Measurements from ENCODE around the gene GP1BB. TPM values are rescaled to one million over a fixed set of nuclear protein-coding genes. Genes with fewer than 3 reads are reported as not detected.

GP1BB gene
- total RNA-seq, 4 donors from 2014 or later, result 0.76 to 7.4 (median 6.4) TPM; not detected in 1

DNA sequence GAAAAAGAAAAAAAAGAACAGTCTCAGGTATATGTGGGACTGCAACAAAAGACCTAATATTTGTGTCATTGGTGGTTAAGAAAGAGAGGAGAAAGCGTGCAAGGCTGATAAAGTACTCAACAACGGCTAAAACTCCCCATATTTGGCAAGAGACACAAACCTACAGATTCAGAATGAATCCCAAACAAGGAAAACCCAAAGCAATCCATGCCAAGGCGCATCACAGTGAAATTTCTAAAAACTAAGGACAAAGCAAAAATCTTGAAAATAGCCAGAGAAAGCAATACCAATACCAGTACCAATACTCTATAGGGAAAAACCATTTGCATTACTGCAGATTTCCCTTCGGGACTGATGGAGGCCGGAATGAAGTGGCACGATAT is 41.5 kb upstream of the GP1BB start:
- no peak overlapping the region for H3K4me3 ChIP-seq
- H3K4me1 ChIP-seq, result no peaks in the 10 kb centered on the region
- intact Hi-C loops (cut with DNase I; ENCODE audit: low total_unique reads), result no loop called here
- DNase-seq, result no peak
- H3K9me3 ChIP-seq, result no peaks in the 10 kb centered on the region
- H3K27ac ChIP-seq, result no peak overlapping the region
- H3K36me3 ChIP-seq, result no peaks in the 10 kb centered on the region
- H3K27me3 ChIP-seq, result no peaks in the 10 kb centered on the region
- TF ChIP-seq POLR2A (IDR thresholded peaks at IDR 0.05), result no peak
- TF ChIP-seq, protein P1, sequence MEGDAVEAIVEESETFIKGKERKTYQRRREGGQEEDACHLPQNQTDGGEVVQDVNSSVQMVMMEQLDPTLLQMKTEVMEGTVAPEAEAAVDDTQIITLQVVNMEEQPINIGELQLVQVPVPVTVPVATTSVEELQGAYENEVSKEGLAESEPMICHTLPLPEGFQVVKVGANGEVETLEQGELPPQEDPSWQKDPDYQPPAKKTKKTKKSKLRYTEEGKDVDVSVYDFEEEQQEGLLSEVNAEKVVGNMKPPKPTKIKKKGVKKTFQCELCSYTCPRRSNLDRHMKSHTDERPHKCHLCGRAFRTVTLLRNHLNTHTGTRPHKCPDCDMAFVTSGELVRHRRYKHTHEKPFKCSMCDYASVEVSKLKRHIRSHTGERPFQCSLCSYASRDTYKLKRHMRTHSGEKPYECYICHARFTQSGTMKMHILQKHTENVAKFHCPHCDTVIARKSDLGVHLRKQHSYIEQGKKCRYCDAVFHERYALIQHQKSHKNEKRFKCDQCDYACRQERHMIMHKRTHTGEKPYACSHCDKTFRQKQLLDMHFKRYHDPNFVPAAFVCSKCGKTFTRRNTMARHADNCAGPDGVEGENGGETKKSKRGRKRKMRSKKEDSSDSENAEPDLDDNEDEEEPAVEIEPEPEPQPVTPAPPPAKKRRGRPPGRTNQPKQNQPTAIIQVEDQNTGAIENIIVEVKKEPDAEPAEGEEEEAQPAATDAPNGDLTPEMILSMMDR (IDR thresholded peaks at IDR 0.05), result no peak

DNA sequence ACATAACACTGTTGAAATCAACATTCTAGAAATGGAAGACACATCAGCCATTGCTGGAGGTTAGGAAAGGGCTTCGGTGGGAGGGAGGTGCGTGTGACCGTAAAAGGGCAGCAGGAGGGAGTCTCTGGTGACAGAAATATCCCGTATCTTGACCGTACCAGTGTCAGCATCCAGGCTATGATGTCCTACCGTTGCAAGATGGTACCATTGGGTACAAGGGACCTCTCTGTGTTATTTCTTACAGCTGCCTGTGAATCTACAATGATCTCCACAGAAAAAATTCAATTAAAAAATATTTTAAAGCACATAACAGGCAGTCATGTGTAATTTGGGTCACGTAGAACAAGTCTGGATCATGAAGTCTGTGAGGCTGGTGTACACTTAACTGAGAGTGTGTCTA is 36.4 kb upstream of the GP1BB start:
- Histone ChIP-seq H3K27me3 (no peaks in the 10 kb centered on the region), H3K9me3 (no peaks in the 10 kb centered on the region), H3K4me3 (no peak overlapping the region), H3K27ac (no peak overlapping the region), H3K36me3 (no peaks in the 10 kb centered on the region), H3K4me1 (no peaks in the 10 kb centered on the region)
- TF ChIP-seq, protein P1 (IDR thresholded peaks at IDR 0.05), result no peak
- intact Hi-C loops (cut with DNase I; ENCODE audit: low total_unique reads), result no loop called here
- DNase-seq, result no peak

DNA sequence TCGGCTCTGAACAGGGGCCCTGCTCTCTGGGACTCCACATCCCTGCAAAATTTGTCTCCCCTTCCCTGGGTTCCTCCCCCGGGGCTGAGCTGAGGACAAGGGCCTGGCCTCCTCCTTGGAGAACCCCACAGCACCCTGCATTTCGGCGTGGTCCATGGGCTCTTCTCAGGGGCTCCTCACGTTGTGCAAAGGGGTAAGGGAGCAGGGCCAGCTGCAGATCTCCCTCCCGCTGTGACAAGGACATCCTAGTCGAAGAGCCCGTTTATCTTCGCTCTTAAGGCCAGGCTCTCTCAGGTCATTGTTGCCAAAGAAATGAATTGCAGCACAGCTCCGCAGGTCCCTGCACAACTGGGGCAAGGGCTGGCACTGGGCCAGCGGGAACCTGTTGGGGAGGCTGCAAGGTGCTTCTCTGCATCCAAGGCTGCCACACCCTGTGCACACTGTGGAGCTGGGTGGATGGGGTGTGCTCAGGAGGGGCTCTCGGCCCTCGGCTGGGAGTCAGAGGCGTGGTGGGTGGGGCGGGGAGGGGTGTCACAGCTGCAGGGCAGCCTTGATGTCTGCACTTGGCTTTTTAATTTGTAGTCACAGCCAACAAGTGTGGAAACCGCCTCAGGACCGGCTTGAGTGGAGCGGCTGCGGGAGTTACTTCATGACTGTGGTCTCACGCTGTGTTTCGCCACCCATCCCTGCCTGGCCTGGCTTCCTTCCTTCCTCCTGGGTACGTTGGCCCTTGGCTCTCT is 35.6 kb upstream of the GP1BB start:
- Histone ChIP-seq H3K27me3 (no peaks in the 10 kb centered on the region), H3K9me3 (no peaks in the 10 kb centered on the region), H3K36me3 (no peaks in the 10 kb centered on the region), H3K4me1 (no peaks in the 10 kb centered on the region), H3K4me3 (no peak overlapping the region), H3K27ac (no peak overlapping the region)
- TF ChIP-seq, protein P1 (IDR thresholded peaks at IDR 0.05), result no peak
- TF ChIP-seq POLR2A (IDR thresholded peaks at IDR 0.05), result no peak
- DNase-seq, result no peak
- intact Hi-C loops (cut with DNase I; ENCODE audit: low total_unique reads), result no loop called here

DNA sequence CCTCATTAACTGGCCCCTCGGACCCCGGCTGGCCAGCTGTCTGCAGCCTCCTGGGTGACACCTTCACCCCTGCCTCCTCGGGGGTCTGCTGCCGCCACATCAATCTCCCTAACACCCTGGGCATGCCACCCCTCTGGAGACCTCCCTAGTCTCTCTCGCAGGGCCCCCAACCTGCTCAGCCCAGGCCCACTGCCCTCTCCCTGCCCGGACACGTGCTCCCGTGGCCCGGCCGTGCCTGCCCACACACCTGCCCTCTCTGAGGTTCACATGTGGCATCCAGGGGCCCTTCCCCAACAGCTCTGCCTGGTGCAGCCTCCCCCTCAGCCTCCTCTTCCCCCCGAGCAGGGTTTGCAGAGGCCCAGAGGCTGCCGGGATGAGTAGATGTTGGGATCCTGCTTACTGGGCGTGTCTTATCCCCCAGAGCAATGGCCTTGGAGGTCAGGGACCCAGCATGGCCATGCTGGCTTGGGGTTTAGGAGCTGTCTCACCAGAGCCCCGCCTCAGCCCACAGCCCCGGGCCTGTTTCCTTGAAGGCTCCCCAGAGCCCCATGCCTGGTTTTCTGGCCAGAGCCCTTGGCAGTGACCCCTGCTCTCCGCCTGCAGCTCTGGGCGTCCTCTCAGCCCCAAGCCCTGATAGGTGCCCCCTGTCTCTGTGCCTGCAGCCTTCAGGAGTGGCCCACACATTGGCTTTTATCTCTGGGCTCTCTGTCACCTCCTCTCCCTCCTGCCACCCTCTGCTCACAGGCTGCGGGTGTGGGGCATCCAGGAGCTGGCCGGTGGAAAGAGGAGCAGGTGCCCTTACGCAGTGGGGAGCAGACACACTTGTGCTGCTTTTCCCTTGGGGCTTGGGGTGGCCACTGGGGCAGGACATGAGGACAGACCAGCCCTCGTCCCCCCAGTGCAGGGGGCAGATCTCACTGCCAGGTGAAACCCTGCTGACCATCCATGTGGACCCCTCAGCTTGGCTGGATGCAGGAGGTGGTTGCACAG is 34.7 kb upstream of the GP1BB start:
- no peaks in the 10 kb centered on the region for H3K4me1 ChIP-seq
- H3K4me3 ChIP-seq, result no peak overlapping the region
- H3K27ac ChIP-seq, result no peak overlapping the region
- intact Hi-C loops (cut with DNase I; ENCODE audit: low total_unique reads), result no loop called here
- DNase-seq, result no peak
- H3K9me3 ChIP-seq, result no peaks in the 10 kb centered on the region
- no peaks in the 10 kb centered on the region for H3K27me3 ChIP-seq
- no peaks in the 10 kb centered on the region for H3K36me3 ChIP-seq
- TF ChIP-seq, protein P1 (IDR thresholded peaks at IDR 0.05), result no peak
- no peak for TF ChIP-seq POLR2A (IDR thresholded peaks at IDR 0.05)

DNA sequence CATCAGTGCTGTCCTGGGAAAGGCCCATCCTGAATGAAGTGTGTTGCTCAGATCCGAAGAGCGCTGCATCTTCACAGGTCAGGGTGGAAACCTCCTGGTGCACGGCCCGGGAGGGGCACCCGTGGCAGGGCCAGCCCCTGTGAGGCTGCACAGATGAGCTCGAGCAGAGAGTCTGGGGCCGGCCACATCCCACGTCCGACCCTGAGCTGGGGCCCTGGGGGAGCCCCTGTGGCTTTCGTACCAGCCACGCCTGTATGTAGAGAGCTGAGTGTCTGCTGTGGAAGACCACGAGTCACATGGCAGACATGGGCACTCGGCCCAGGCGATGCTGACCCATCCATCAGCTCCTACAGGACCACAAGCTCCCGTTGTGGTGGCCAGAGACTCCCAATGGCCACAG is 33.9 kb upstream of the GP1BB start:
- no peaks in the 10 kb centered on the region for H3K4me1 ChIP-seq
- no peak for DNase-seq
- H3K27me3 ChIP-seq, result no peaks in the 10 kb centered on the region
- intact Hi-C loops (cut with DNase I; ENCODE audit: low total_unique reads), result no loop called here
- TF ChIP-seq, protein P1 (IDR thresholded peaks at IDR 0.05), result no peak
- no peak for TF ChIP-seq POLR2A (IDR thresholded peaks at IDR 0.05)
- no peak overlapping the region for H3K27ac ChIP-seq
- no peaks in the 10 kb centered on the region for H3K9me3 ChIP-seq
- H3K36me3 ChIP-seq, result no peaks in the 10 kb centered on the region
- no peak overlapping the region for H3K4me3 ChIP-seq
